GM18499 (cell line): ENCODE measurements around the gene SPATA2.
"Not testable (repeated sequence)": the region's sequence is repeated elsewhere in the genome, so short reads cannot be mapped to it uniquely, and the experiment has no call there.

Source experiments
- ATAC-seq: cut with Tn5 transposase; IDR thresholded peaks from one replicate; pipeline ENCODE4 v1.9.1; 2021; ENCODE audit warnings: moderate number of reproducible peaks; ENCODE audit not compliant: insufficient read depth, unreplicated experiment

The SPATA2 gene

GRCh38 chr20:49906615-49907154, 8.6 kb downstream of the SPATA2 start:
- no peak for ATAC-seq

GRCh38 chr20:49906101-49906604, 9.2 kb downstream of the SPATA2 start:
- ATAC-seq: no peak

GRCh38 chr20:49905415-49906091, 9.8 kb downstream of the SPATA2 start:
- ATAC-seq: no peak

GRCh38 chr20:49904440-49905214, 10.7 kb downstream of the SPATA2 start:
- ATAC-seq: no peak

- no peak for ATAC-seq
Measured at GRCh38 chr20:49901588-49901987, 13.7 kb downstream of the SPATA2 start.

- no peak for ATAC-seq
Measured at GRCh38 chr20:49899541-49900383, 15.6 kb downstream of the SPATA2 start.

GRCh38 chr20:49896204-49896603, 19.1 kb downstream of the SPATA2 start:
- no peak for ATAC-seq

- not testable (repeated sequence) for ATAC-seq
Measured at GRCh38 chr20:49895474-49896093, 19.7 kb downstream of the SPATA2 start.

- no peak for ATAC-seq
Measured at GRCh38 chr20:49894073-49894470, 21.3 kb downstream of the SPATA2 start.

GRCh38 chr20:49893242-49894072, 21.9 kb downstream of the SPATA2 start:
- ATAC-seq: no peak

- no peak for ATAC-seq
Measured at GRCh38 chr20:49892817-49893216, 22.5 kb downstream of the SPATA2 start.

GRCh38 chr20:49892260-49892659, 23.1 kb downstream of the SPATA2 start:
- no peak for ATAC-seq

- no peak for ATAC-seq
Measured at GRCh38 chr20:49891476-49892110, 23.7 kb downstream of the SPATA2 start.

GRCh38 chr20:49890471-49891361, 24.6 kb downstream of the SPATA2 start:
- ATAC-seq: no peak

- ATAC-seq: no peak
Measured at GRCh38 chr20:49889935-49890333, 25.4 kb downstream of the SPATA2 start.

- ATAC-seq: no peak
Measured at GRCh38 chr20:49889001-49889934, 26.1 kb downstream of the SPATA2 start.
